Activated gamma-delta T cell treated with Interleukin-2 at 50 U/mL for 16 hours (primary cell): ENCODE results near the gene CARMIL1.
A peak's percentile ranks its signal among the peaks of the same experiment; 100 is the strongest.

ENCODE experiments used
- DNase-seq: peaks from one replicate; pipeline ENCODE4 v3.0.0-alpha.2; 2020

CARMIL1 gene

DNA sequence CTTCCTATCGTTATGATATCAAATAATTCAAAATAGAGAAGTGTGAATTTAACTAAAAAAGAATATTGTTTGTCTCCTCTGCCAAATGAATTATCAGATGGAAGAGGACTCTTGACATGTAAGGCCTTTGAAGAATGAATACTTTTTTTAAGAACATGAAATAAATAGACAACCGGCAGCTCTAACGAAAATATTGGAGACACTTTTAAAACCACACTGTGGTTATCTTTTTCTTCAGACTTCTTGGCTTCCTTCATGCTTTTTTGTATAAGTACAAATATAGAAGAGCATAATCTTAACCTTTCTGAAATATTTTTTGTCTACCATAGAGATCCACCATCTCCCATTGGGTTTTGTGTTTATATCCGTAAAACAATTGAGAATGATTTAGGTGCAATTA is 257.6 kb downstream of the CARMIL1 start:
- no peak for DNase-seq

DNA sequence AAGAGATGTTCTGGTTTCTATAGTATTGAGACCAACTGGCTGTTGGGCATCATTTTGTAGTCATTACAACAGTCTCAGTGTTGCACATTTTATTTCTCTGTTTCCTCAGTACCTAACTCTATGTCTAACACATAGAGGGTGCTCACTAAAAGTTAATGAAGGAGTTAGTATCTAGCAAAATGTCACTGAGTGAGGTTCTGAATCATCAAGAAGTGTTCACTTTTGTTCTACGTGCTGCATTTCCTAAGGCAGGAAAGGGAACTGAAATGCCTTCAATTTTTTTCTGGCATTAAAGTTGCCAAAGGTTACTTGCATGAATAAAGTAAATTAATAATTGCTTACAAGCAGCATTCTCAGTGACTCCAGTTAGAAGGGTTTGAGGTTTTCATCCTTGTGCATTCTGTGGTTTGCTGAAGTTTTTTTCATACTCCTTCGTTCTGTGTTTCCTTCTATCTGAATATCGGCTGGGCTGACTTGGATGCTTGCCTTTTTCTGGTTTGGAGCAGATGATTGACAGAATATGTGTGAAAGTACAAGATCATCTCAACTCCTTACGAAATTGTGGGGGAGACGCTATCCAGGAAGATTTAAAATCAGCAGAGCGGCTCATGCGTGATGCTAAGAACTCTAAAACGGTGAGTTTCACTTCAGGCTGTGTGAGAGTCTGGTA is 258.3 kb downstream of the CARMIL1 start:
- DNase-seq: no peak

DNA sequence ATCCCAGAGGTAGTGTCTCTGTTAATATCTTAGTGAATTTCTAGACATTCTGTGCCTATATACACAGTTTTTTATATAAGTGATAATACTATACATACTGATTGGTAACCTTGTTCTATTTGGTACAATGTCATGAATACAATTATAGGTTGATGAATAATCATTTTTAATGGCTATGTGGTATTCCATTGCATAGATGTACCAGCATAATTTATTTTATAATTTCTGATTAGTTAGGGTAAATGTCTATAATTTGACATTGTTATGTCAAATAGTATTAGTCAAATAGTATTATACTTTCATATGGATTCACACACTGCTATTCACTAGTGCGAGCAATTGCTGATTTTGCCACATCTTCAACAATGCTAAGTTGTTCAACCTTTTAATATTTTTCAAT is 262.1 kb downstream of the CARMIL1 start:
- no peak for DNase-seq

DNA sequence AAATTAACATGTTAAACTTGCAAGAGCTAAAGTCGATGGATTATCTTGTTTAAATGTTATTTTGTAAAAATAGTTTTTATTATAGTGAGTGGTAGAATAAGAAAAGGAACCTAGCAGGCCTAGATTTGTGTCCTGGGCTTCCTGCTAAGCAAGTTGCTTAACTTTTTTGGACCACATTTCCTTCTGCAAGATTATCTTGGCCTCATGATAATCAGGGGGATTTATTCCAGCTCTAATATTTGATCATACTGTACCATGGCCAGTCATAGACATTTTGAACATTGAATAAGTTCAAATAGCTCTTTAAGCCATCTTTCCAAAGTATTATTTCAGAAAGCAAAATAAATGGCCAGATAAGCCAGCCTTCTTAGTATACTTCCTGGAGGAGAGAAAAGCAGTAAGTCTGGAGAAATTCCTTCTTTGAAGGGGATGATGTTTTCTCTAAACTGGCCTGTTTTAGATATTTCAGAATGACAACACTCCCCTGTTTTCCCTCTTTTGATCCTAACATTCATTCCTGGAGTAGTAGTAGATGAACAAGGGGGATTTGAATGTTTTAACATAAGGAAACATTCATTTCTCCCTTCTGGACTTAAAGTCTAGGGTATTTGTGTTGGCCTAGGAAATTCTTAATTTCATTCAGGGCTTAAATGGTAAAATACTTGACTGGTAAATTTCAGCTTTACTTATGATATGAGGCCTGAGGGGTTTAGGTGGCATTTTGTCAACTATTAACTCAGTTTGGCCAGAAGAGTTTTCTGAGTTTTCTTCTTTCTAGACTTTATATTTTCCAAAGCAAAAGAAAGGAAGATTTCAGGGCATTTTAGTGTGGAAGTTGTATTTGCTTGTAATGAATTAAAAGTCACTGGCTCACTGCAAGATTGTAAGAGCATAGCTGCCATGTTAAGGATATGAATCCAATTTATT is 264.1 kb downstream of the CARMIL1 start:
- no peak for DNase-seq

DNA sequence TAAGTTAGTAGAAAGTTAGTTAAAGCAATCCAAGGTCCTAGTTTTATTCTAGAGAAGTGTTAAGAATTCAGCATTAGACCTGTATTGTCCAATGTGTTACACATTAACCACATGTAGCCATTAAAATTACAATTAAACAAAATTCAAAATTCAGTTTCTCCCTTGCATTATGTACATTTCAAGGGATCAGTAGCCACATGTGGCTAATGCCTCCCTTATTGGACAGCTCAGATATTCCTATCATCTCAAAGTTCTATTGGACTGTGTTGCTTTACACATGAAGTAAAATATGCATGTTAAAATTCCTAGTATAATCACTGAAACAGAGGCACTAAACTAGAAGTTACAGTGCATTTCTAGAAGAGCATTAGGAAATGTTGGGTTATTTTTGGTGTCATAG is 265.7 kb downstream of the CARMIL1 start:
- no peak for DNase-seq

DNA sequence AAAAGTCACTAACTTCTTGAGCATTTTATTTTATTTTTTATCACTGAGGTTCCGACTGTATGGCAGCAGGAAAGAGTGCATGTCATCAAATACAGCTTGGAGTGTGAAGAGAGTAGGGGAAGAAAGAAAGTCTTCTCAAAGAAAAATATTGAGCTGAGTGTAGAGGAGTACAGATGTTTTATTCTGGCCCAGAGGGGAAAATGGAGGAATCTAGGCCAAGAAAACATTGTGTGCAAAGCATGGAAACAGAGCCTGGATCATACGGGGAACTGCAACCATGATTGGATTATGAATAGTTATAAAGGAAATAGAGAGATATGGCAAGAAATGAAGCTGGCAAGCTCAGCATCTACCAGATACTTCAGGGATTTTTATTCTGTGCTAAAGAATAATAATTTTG is 268.6 kb downstream of the CARMIL1 start:
- DNase-seq: no peak

DNA sequence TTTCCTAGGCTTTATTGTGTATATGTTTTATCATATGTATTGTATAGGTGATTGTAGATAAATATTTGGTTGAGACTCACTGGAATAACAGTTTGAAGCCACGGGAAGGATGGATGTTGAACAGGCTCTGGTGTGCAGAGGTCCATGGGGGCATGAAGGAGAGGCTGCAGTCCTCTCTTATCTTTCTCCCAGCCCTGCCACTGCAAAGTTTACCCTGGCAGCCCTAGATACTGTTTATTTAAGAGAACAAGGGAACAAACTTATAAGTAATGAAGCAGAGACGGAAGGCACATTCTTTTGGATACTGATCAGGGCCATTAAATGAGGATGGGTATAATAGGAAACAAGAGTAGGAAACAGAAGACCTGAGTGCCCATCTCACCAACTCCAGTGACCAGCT is 269.3 kb downstream of the CARMIL1 start:
- DNase-seq: no peak

DNA sequence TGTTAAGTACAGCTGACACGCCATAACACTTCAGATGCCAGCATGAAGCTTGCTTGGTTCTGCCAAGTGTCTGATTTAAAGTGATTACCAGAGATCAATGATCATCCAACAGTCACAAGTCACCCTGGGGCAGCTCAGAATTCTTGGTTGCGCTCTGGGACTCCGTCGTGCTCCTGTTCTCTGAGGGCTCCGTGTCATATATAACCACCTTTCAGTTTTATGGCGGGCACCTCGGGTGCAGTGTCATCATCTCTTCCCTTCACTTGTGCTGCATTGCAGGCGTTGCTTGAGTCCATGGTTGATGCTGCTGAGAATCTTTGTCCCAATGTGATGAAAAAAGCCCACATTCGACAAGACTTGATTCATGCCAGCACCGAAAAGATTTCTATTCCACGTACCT is 271.5 kb downstream of the CARMIL1 start:
- no peak for DNase-seq

DNA sequence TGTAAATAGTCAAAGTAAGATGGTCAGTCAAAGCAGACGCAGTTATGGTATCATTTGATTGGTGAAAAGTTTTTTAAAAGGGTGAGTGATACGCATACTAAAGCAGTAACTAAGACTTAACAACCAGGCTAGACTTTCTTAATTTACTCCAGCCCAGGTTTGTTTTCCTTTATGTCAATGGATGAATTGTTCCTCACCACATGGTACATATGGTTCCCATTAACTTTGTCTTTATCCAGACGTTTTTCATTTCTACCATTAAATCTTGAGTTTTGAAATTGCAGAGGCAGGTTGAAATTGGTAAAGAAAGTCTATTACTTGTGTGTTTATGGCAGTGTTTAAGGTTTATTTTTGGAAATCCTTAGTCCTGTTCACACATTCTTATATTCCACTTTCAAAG is 274.3 kb downstream of the CARMIL1 start:
- no peak for DNase-seq

DNA sequence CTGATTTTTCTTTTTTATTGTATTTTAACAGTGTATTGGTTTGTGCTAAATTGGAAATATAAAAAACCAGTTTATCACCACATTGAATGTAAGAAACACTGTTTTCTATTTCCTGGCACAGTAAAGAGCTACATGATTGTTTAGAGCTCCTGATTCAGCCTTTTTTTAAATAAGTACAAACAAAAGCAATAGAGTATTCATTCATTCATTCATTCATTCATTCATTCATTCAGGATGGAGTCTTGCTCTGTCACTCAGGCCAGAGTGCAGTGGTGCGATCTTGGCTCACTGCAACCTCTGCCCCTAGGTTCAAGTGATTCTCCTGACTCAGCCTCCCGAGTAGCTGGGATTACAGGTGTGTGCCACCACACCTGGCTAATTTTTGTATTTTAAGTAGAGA is 276.0 kb downstream of the CARMIL1 start:
- no peak for DNase-seq

DNA sequence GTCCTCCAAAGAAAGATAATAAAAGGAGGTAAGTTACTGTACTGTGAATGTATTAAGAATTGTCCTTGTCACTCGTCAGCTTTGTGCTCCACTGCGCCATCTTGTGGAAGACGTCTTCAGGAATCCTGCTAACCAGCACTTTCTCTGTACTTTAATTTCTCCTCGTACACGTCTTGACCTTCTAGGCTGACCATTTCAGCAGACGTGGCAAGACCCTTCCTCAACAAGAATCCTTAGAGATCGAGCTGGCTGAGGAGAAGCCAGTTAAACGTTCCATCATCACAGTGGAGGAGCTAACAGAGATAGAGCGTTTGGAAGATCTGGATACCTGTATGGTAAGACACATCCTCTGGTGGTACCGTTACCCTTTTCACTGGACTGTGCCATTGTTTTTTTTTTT is 277.3 kb downstream of the CARMIL1 start:
- peak; percentile 74 for DNase-seq

DNA sequence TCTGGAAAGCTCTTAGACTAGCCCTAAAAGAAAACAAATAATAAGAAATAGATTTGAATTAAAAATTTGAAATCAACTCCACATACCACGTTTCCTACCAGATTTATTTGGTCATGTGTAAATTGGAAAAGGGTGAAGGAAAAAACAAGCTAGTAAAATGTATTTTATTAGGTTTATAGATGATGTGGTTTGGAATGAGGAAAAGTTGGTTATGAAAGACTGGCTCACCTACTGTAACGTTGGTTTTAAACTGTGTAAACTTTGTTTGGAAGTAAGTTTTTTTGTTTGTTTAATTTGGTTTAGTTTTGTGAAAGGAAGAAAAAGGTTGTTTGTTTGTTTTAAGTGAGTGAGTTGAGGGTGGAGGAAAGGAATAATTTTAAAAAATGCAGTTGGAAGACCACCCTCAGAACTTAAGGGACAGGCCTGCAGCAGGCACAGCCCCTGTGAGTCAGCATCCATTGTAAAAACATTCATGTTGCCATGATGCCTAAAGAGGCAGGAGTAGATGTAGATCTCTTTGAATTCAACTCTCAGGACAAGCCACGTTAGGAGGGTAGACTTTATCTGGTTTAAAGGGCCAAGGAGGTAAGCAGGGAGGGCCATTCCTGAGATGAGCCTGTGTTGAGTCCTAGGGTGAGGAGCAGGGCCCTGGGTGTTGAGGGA is 279.1 kb downstream of the CARMIL1 start:
- DNase-seq: no peak

DNA sequence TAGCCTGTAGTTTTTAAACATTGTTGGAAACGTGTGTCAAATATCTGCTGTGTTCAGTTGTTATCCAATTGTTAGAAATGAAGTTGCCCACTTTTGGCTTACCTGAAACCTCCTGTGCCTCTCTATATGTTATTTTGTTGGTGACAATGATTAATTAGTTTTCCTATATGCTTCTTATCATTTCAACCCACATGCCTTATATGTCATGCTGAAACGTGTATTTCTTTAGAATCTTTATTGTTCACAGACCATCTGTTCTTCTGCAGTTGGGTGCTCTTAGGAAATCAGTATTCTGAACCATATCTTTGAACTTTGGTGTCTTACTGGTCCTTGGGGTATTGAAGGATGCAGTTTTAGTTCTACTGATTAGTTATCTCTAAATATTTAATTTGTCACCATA is 281.7 kb downstream of the CARMIL1 start:
- DNase-seq: no peak

DNA sequence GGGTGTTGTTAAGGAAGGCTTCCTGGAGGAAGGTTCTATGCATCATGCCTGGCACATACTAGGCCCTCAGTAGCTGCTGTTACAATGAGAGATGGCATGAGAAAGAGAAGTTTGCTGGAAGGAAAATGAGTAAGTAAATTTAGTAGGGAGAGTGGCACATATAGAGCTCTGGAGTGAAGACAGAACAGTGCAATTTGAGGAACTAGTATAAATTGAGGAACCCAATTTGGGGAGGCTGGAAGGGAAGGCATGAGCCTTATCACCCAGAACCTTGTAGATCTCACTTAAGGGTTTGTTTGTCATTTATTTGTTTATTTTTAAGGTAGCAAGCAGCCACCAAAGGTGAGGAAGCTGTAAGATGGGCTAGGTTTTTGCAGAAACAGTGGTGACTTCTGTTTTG is 285.8 kb downstream of the CARMIL1 start:
- DNase-seq: no peak

DNA sequence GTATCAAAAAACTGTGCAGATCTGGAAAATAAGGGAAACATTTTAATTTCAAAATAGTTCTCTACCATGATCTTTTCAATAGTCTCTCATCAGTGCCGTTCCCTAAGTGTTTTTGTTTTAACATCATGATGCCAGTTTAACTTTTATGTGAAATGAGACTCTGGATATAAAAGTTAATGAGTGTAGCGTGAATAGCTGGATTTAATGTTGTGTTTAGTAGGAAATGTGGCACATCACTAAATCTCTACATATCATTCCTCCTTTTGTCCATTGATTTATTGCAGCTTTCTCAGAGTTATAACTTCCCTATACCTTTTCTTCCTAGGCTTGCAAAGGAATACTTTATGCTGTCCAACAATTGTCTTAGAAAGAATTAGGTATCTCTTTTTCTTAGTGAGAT is 291.4 kb downstream of the CARMIL1 start:
- no peak for DNase-seq

DNA sequence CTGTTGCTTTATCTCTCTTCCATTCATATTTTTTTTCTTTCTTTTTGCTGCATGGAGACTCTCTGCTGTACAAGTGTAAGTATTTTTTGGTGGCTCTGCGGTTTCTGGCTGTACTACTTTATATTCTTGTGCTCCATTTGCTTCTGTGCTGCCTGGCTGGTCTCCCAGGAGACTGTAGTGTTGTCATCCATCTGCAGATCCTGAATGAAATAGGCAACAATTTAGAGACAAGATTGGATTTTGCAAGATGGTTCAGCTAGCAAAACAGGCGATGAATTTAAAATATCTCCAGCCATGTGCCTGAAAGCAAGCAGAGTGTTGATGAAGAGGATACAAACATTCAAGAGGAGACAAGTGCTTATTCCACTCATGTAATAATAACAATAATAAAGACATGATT is 297.7 kb downstream of the CARMIL1 start:
- DNase-seq: no peak

DNA sequence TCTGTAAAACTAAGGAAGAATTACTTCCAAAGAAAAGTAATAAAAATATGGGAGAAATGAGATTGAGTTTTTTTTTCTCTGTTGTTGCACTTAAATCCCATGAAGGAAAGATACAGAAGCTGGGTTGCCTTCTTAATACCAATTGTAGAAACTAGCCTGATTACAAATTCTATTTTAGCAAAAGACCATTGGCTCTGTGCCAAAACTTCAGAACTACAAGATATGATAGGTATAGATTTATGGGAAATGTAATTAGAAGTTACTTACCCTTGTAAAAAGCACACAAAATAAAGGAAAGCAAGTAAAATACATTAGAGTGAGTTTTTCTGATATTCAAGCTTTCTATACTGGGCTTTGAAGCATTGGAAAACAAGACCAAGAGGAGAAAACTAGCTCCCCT is 299.4 kb downstream of the CARMIL1 start:
- DNase-seq: no peak

DNA sequence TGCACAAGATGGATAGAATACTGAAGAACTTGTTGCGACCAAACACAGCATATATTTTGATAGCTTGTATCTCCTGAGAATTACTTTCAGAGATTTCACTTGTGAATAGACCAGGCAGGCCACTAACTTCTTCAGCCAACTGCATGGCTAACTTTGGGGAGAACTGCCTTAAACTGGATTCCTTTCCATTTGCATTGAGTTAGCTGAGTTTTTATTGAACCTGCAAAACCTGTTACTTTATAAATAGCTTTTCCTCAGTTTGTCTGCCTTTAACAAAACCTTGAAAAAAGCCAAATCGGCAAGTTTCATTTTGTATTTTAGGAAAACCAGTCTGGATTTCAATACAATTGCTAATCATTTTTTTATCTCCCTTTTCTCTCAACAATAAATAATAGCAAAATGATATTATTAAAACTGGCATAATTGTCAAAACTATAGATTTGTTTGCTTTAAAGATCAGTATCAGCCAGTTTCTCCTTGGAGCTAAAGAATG is 300.3 kb downstream of the CARMIL1 start:
- DNase-seq: no peak

DNA sequence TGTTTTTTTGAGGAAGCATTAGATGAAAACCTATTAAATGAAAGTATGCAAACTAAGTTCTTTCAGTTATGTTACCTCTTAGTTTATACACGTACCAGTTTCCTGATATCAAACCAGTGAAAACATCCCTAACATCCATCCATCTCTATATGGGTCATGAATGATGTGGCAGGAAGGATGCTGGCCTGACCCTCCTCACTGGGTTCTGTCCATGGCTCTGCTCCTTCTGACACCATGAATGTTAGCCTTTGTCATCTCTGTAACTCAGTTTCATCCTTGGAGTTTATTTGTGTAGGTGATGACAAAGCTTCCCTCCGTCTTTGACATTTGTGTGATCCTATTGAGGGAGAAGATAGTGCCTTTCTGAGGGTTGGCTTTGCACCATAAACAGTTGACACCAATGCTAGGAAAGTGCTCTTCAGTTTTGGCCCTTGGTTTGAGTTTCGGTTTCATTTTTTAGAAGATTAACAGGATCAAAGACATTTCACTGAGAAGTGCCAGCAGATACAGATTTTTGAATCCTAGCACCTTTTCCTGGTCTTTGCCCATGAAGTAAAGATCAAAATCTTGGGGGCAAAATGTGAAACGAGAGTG is 300.8 kb downstream of the CARMIL1 start:
- DNase-seq: no peak

DNA sequence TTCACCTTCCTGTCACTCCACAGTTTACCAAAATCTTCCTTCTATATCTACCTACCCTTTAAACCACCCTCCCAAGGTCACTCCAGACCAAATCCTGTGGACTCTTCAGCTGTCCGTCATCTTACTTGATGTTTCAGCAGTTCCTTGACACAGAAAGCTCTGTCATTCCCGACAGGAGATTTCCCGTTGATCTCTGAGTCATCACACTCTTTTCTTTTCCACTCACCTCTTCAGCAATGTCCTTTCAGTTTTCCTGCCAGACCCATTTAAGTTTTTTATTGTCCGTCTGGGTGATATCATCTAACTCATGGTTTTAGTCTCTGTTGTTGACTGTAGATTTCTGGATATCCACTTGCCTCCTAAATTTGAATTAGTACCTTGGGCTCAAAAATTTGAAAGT is 302.9 kb downstream of the CARMIL1 start:
- no peak for DNase-seq

DNA sequence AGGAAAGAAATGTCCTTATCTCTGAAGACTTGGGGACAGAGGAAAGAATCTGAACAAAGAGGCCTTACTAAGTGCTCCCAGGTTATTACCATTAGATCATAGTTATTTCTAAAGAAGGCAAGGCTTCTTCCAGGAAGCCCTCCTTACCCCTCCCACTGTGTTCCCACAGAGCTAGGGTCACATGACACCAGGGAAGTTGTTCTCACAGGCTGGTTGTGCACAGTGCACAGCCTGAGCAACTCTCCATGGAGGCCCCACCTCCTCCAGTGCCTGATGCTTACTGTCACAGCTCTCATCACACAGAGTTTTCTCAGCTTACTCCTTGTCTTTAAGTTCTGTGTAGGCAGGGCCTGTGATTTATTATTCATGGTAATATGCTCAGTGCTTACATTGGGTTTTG is 303.9 kb downstream of the CARMIL1 start:
- DNase-seq: no peak

DNA sequence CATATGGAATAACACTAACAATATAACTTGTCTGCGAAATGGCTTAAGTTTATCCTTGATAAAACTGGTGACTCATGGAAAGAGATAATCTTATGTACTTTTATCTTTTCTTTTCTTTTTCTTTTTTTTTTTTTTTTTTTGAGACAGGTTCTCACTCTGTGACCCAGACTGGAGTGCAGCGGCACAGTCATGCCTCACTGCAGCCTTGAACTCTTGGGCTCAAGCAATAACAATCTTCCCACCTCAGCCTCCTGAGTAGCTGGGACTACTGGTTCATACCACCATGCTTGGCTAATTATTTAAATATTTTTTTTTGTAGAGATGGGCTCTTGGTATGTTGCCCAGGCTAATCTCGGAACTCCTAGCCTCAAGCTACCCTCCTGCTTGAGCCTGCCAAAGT is 304.7 kb downstream of the CARMIL1 start:
- DNase-seq: no peak

DNA sequence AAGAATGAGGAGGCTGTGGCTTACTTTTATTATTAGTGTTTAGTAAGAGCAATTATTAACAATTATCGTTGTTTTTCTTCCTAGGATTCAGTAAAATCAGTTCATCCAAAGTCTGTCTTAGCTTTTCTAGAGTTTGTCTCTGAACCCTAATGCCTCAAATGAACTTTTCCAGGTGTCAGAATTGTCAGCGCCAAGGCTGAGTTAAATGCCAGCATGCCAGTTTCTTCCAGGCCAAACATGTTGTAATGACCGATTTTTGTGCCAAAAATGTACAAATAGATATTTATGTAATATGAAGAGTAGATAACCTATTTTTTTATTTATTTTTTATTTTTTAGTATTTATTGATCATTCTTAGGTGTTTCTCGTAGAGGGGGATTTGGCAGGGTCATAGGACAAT is 306.1 kb downstream of the CARMIL1 start:
- DNase-seq: no peak
